ENCODE data around the gene GATM. TPM values are rescaled to one million over a fixed set of nuclear protein-coding genes. Genes with fewer than 3 reads are reported as not detected.
"Not testable (repeated sequence)": the region's sequence is repeated elsewhere in the genome, so short reads cannot be mapped to it uniquely, and the experiment has no call there.

The GATM gene
- total and polyA plus RNA-seq, 9 donors: 153 to 331 (median 259) TPM

DNA sequence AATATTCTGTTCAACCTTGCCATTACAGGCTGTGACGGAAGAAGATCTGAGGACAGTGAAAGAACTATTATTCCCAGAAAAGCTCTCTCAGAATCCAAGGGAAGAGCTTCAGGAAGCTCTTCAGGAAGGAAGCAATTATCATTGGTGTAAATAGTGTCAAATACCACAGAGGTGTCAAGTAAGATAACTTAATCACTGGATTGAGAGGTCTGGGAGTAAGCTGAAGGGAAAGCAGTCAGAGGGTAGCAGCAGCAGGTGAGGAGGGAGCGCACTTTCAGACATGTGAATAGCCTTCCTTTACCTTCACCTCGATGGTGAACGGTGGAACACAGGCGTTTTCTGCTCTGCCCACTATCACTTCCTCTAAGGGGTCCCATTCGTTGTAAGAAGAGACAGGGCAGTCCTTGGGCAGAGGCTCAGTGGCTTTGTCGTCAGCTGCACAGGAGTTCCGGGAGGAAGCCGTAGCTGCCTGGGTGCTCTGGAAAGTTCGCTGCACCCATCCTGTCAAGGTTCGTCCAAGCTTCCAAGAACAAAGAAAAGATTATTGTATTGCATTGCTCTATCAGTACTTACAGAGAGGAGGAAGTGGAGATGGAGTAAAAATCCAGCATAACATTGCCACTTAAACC, 1.9 kb downstream of the GATM start:
- Histone ChIP-seq H3K4me3 (ENCODE audit: low read length) (peak overlapping the region; percentile 77), H3K4me1 (ENCODE audit: control insufficient read depth, insufficient read depth, low read length) (peaks cover 26% of the 10 kb centered on the region), H3K9me3 (replicated peaks; ENCODE audit: control insufficient read depth, low read depth, low read length) (no peaks in the 10 kb centered on the region), H3K27me3 (ENCODE audit: control insufficient read depth, insufficient read depth, low read length) (peaks cover 20% of the 10 kb centered on the region), H3K27ac (ENCODE audit: low read length) (peak overlapping the region; percentile 94), H3K36me3 (ENCODE audit: control insufficient read depth, insufficient read depth, low read length) (peaks cover 12% of the 10 kb centered on the region)
- no peak for DNase-seq
- WGBS (ENCODE audit: insufficient coverage): 16% methylated on average over 3 of the region's 11 CpGs

DNA sequence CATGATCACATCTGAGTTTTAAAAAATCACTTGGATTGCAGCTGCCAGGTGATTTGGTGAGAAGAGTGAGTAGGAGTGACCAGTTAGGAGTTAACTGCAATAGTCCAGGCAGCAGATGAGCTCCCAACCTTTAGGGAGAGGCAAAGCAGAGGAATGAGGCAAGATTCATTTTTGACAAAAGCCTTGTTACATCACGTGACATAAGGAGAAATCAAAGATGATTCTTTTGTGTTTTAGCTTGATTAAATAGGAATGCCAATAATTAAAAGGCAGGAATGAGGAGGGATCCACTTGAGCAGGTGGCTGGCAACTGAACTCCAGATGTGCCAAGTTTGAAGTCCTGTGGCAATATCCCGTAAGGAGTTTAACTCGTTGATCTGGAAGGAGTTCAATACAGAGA, 2.5 kb downstream of the GATM start:
- H3K27me3 ChIP-seq (ENCODE audit: control insufficient read depth, insufficient read depth, low read length): peaks cover 20% of the 10 kb centered on the region

DNA sequence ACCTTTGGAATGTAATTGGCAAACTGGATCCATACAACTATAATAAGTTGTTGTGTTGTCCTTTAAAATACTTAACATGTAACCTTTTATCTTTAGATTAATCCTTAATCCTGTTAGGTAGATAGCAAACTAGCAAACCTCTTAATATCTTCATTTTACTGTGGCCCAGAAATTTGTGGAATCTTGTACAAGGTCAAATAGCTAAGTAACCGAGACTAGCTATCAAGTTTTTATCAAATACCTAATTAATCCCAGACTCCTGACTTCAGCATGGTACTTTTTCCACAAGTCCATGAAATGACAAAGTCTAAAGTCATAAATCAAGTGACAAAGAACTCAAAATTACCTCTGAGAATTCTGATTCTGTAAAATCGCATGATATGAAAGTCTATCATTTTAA, 4.4 kb downstream of the GATM start:
- no CpG with 5 or more reads among the region's 2 CpGs for WGBS (ENCODE audit: insufficient coverage)
- no peak for DNase-seq
- no peaks in the 10 kb centered on the region for H3K9me3 ChIP-seq (replicated peaks; ENCODE audit: control insufficient read depth, low read depth, low read length)
- H3K36me3 ChIP-seq (ENCODE audit: control insufficient read depth, insufficient read depth, low read length): peaks cover 16% of the 10 kb centered on the region
- peaks cover 22% of the 10 kb centered on the region for H3K4me1 ChIP-seq (ENCODE audit: control insufficient read depth, insufficient read depth, low read length)
- no peak overlapping the region for H3K27ac ChIP-seq (ENCODE audit: low read length)
- H3K27me3 ChIP-seq (ENCODE audit: control insufficient read depth, insufficient read depth, low read length): peaks cover 16% of the 10 kb centered on the region
- no peak overlapping the region for H3K4me3 ChIP-seq (ENCODE audit: low read length)

More for the DNA sequence above, 2.5 kb downstream of the GATM start:
- no peak for DNase-seq
- Histone ChIP-seq H3K27ac (ENCODE audit: low read length) (no peak overlapping the region), H3K36me3 (ENCODE audit: control insufficient read depth, insufficient read depth, low read length) (peaks cover 12% of the 10 kb centered on the region), H3K4me1 (ENCODE audit: control insufficient read depth, insufficient read depth, low read length) (peaks cover 26% of the 10 kb centered on the region), H3K4me3 (ENCODE audit: low read length) (no peak overlapping the region), H3K9me3 (replicated peaks; ENCODE audit: control insufficient read depth, low read depth, low read length) (no peaks in the 10 kb centered on the region)
- 57% methylated on average over 3 of the region's 3 CpGs for WGBS (ENCODE audit: insufficient coverage)

DNA sequence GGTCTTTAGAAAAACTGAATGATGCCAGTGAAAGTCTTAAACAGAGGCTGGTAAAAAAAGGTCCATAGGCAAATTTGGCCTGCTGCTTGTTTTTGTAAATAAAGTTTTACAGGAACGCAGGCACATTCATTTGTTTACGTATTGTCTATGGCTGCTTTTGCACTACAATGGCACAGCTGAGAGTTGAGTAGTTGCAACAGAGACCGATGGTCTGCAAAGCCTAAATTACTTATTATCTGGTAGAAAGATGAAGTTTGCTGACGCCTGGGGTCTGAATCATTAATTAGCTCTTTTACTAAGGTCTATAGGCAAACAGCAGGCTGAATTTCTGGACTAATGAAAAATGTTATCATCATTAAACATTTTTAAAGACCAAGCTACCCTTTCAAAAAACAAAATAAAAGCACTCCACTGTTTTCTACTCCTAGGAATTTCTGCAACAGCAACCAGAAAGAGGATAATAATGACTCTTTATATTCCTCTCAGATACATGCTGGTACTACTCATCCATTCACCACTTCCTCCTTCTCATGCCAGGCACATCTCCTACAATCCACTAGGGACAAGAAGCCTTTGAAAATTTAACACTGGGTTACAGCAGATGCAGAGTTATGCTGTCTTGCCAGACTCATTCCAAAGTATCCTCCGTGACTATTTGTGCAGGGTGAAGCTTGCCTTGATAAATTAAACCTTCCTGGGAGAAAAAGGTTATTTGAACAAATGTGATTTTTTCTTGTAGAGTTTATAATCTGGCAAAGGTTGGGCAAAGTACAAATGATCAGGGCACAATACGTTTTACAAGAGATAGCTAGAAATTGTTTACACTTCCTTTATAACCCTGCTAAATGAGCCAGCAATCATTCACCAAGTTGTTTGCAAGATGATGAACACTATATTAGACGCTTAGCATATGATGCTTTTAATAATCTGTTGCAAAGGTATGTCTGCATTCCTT, 6.0 kb downstream of the GATM start:
- peaks cover 22% of the 10 kb centered on the region for H3K36me3 ChIP-seq (ENCODE audit: control insufficient read depth, insufficient read depth, low read length)
- H3K27ac ChIP-seq (ENCODE audit: low read length): no peak overlapping the region
- H3K4me3 ChIP-seq (ENCODE audit: low read length): no peak overlapping the region
- peaks cover 4% of the 10 kb centered on the region for H3K27me3 ChIP-seq (ENCODE audit: control insufficient read depth, insufficient read depth, low read length)
- peak; percentile 13 for DNase-seq
- H3K4me1 ChIP-seq (ENCODE audit: control insufficient read depth, insufficient read depth, low read length): peaks cover 10% of the 10 kb centered on the region
- WGBS (ENCODE audit: insufficient coverage): 50% methylated on average over 1 of the region's 7 CpGs
- H3K9me3 ChIP-seq (replicated peaks; ENCODE audit: control insufficient read depth, low read depth, low read length): no peaks in the 10 kb centered on the region

DNA sequence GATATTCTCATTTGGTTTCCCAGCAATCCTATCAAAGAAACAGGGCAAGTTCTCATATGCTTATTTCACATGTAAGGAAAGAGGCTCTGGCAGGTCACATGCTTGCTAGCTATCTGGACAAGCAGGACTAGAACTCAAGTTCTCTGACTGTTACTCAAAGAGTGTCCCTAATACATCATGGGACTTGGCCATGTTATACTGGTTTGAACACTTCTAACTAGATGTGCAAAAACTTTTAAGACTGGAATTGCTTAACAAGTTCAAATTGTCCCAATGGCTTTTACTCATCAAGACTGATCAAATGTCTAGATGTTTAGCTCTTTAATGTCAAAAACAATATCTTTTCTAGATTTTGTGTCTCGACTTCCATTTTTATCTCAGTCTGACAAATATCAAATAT, 6.8 kb downstream of the GATM start:
- no peak overlapping the region for H3K4me3 ChIP-seq (ENCODE audit: low read length)
- no peaks in the 10 kb centered on the region for H3K9me3 ChIP-seq (replicated peaks; ENCODE audit: control insufficient read depth, low read depth, low read length)
- H3K27ac ChIP-seq (ENCODE audit: low read length): no peak overlapping the region
- H3K27me3 ChIP-seq (ENCODE audit: control insufficient read depth, insufficient read depth, low read length): peaks cover 3% of the 10 kb centered on the region
- H3K4me1 ChIP-seq (ENCODE audit: control insufficient read depth, insufficient read depth, low read length): peaks cover 9% of the 10 kb centered on the region
- WGBS (ENCODE audit: insufficient coverage): no CpG with 5 or more reads among the region's 1 CpG
- peaks cover 22% of the 10 kb centered on the region for H3K36me3 ChIP-seq (ENCODE audit: control insufficient read depth, insufficient read depth, low read length)
- DNase-seq: no peak

DNA sequence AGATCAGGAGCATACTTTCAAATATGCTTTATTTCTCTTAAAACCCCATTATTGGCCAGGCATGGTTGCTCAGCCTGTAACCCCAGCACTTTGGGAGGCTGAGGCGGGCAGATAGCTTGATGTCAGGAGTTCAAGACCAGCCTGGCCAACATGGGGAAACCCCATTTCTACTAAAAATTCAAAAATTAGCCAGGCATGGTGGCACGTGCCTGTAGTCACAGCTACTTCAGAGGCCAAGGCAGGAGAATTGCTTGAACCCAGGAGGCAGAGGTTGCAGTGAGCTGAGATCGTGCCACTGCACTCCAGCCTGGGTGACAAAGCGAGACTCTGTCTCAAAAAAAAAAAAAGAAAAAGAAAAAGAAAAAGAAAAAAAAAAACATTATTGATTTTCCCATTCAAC, 8.3 kb downstream of the GATM start:
- not testable (repeated sequence) for H3K9me3 ChIP-seq (replicated peaks; ENCODE audit: control insufficient read depth, low read depth, low read length); H3K4me3 ChIP-seq (ENCODE audit: low read length); H3K27ac ChIP-seq (ENCODE audit: low read length); H3K27me3 ChIP-seq (ENCODE audit: control insufficient read depth, insufficient read depth, low read length); DNase-seq; H3K4me1 ChIP-seq (ENCODE audit: control insufficient read depth, insufficient read depth, low read length)
- no CpG with 5 or more reads among the region's 4 CpGs for WGBS (ENCODE audit: insufficient coverage)
- peaks cover 22% of the 10 kb centered on the region for H3K36me3 ChIP-seq (ENCODE audit: control insufficient read depth, insufficient read depth, low read length)

DNA sequence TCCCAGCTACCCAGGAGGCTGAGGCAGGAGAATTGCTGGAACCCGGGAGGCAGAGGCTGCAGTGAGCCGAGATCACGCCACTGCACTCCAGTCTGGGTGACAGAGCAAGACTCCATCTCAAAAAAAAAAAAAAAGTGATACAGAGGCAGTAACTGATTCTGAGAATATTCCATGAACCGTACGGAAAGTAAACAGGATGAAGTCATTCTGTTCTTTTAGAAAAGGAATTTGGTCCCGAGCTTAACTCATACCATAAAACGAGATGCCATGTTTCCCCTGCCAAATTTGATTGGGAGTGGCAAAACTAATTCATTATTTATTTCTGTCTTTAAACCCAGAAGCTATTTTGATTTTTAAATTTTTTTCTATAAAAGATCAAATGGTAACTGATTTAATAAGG, 11.1 kb downstream of the GATM start:
- H3K27me3 ChIP-seq (ENCODE audit: control insufficient read depth, insufficient read depth, low read length); H3K4me1 ChIP-seq (ENCODE audit: control insufficient read depth, insufficient read depth, low read length); H3K27ac ChIP-seq (ENCODE audit: low read length); H3K4me3 ChIP-seq (ENCODE audit: low read length); DNase-seq; H3K9me3 ChIP-seq (replicated peaks; ENCODE audit: control insufficient read depth, low read depth, low read length): not testable (repeated sequence)
- no CpG with 5 or more reads among the region's 7 CpGs for WGBS (ENCODE audit: insufficient coverage)
- peaks cover 33% of the 10 kb centered on the region for H3K36me3 ChIP-seq (ENCODE audit: control insufficient read depth, insufficient read depth, low read length)

DNA sequence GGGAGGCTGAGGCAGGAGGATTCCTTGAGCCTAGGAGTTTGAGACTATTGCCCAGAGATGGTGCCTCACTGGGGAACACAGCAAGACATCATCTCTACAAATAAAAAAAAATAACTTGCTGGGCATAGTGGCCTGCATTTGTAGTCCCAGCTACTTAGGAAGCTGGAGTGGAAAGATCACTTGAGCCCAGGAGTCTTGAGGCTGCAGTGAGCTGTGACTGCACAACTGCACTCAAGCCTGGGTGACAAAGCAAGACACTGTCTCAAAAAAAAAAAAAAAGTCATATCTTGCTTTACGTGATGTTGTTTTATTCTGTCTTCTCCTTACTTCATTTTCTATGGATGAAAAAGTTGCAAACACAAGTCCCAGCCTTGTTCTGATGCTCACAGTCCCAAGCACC, 14.1 kb downstream of the GATM start:
- no peak overlapping the region for H3K27ac ChIP-seq (ENCODE audit: low read length)
- no CpG with 5 or more reads among the region's 1 CpG for WGBS (ENCODE audit: insufficient coverage)
- no peak overlapping the region for H3K4me3 ChIP-seq (ENCODE audit: low read length)
- DNase-seq: no peak
- no peaks in the 10 kb centered on the region for H3K27me3 ChIP-seq (ENCODE audit: control insufficient read depth, insufficient read depth, low read length)
- peaks cover 3% of the 10 kb centered on the region for H3K4me1 ChIP-seq (ENCODE audit: control insufficient read depth, insufficient read depth, low read length)
- H3K9me3 ChIP-seq (replicated peaks; ENCODE audit: control insufficient read depth, low read depth, low read length): no peaks in the 10 kb centered on the region
- peaks cover 34% of the 10 kb centered on the region for H3K36me3 ChIP-seq (ENCODE audit: control insufficient read depth, insufficient read depth, low read length)

- Histone ChIP-seq H3K27me3 (ENCODE audit: control insufficient read depth, insufficient read depth, low read length) (no peaks in the 10 kb centered on the region), H3K4me3 (ENCODE audit: low read length) (no peak overlapping the region), H3K36me3 (ENCODE audit: control insufficient read depth, insufficient read depth, low read length) (peaks cover 32% of the 10 kb centered on the region), H3K27ac (ENCODE audit: low read length) (no peak overlapping the region), H3K9me3 (replicated peaks; ENCODE audit: control insufficient read depth, low read depth, low read length) (no peaks in the 10 kb centered on the region), H3K4me1 (ENCODE audit: control insufficient read depth, insufficient read depth, low read length) (peaks cover 3% of the 10 kb centered on the region)
- peak; percentile 22 for DNase-seq
- no CpG with 5 or more reads among the region's 3 CpGs for WGBS (ENCODE audit: insufficient coverage)
Measured at GRCh38 chr15:45363801-45364200, 14.5 kb downstream of the GATM start.

DNA sequence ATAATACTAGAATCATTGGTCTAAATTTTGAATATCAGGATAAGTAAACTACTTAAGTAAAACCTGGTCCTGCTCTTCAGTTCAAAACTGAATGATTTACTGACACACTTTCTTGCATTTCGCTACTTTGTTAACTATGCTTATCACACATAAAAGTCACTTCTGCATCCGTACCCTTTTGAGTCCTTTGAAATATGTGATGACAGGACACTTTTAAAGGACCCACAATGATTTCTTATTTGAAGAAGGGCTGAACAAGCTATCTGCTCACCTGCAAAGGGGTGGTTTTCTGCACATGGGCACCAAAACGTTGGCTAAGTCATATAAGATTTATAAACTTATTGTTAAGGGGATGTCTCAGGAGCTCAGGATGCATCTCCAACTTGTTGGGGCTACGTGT, 15.0 kb downstream of the GATM start:
- Histone ChIP-seq H3K27ac (ENCODE audit: low read length) (no peak overlapping the region), H3K4me1 (ENCODE audit: control insufficient read depth, insufficient read depth, low read length) (peaks cover 3% of the 10 kb centered on the region), H3K36me3 (ENCODE audit: control insufficient read depth, insufficient read depth, low read length) (peaks cover 31% of the 10 kb centered on the region), H3K9me3 (replicated peaks; ENCODE audit: control insufficient read depth, low read depth, low read length) (no peaks in the 10 kb centered on the region), H3K27me3 (ENCODE audit: control insufficient read depth, insufficient read depth, low read length) (no peaks in the 10 kb centered on the region), H3K4me3 (ENCODE audit: low read length) (no peak overlapping the region)
- no peak for DNase-seq
- WGBS (ENCODE audit: insufficient coverage): 80% methylated on average over 1 of the region's 4 CpGs
